GM10266 (cell line): Measurements from ENCODE around the gene TTC3.

ENCODE experiments used
- DNase-seq: peaks from one replicate; pipeline ENCODE4 v3.0.0; 2012; ENCODE audit errors: extremely low spot score
- CTCF ChIP-seq: IDR thresholded peaks from 2 replicates; pipeline ENCODE4 v1.5.1; 2012; ENCODE audit warnings: mild to moderate bottlenecking, low read depth; ENCODE audit not compliant: control insufficient read depth, insufficient read depth; ENCODE audit errors: missing control alignments

The TTC3 gene

GRCh38 chr21:37166733-37167132 lies 93.7 kb downstream of the TTC3 start:
- no peak for DNase-seq

GRCh38 chr21:37168666-37169065 lies 95.6 kb downstream of the TTC3 start:
- no peak for TF ChIP-seq CTCF

More at GRCh38 chr21:37166733-37167132, 93.7 kb downstream of the TTC3 start:
- TF ChIP-seq CTCF: peak; percentile 16

GRCh38 chr21:37172646-37173045 lies 99.6 kb downstream of the TTC3 start:
- no peak for TF ChIP-seq CTCF

More at GRCh38 chr21:37168666-37169065, 95.6 kb downstream of the TTC3 start:
- no peak for DNase-seq

GRCh38 chr21:37176716-37177115 lies 103.7 kb downstream of the TTC3 start:
- no peak for TF ChIP-seq CTCF
- DNase-seq: no peak

More at GRCh38 chr21:37172646-37173045, 99.6 kb downstream of the TTC3 start:
- DNase-seq: no peak

GRCh38 chr21:37181059-37181458 lies 108.0 kb downstream of the TTC3 start:
- no peak for TF ChIP-seq CTCF

GRCh38 chr21:37182222-37182621 lies 109.2 kb downstream of the TTC3 start:
- no peak for DNase-seq
- TF ChIP-seq CTCF: no peak

More at GRCh38 chr21:37181059-37181458, 108.0 kb downstream of the TTC3 start:
- no peak for DNase-seq

GRCh38 chr21:37183749-37184148 lies 110.7 kb downstream of the TTC3 start:
- no peak for DNase-seq
- TF ChIP-seq CTCF: no peak
